Naive thymus-derived CD4-positive, alpha-beta T cell (primary cell): ENCODE results near the gene MPP7. TPM values are rescaled to one million over a fixed set of nuclear protein-coding genes. Genes with fewer than 3 reads are reported as not detected.
A peak's percentile ranks its signal among the peaks of the same experiment; 100 is the strongest.

Source experiments
- ATAC-seq: fragments of 150-1000 bp; cut with Tn5 transposase; 2 replicates; pipeline ENCODE4 v1.10.0; 2021; ENCODE audit warnings: mild to moderate bottlenecking, moderate library complexity
- CTCF ChIA-PET: fragments of 350-600 bp; sonication (Branson Sonifier 250); formaldehyde crosslinking; loops from one replicate; lab custom pipeline; 2021; ENCODE audit warnings: antibody characterized with exemption; lab: Charles Lee
- POLR2A ChIA-PET: fragments of 350-600 bp; sonication (Branson Sonifier 250); formaldehyde crosslinking; loops from one replicate; lab custom pipeline; 2021; ENCODE audit warnings: antibody characterized with exemption, inconsistent platforms; lab: Charles Lee
- DNase-seq, 9 donors: peaks; one replicate each; pipeline versions ENCODE4 v3.0.0 to v3.0.0-alpha.2; 2020 to 2022; ENCODE audit warnings: mixed read lengths in 1 of 9
- H3K27ac ChIP-seq: one replicate; pipeline ENCODE4 v1.7.0; 2013; ENCODE audit warnings: mild to moderate bottlenecking, low read depth, low read length, moderate library complexity
- H3K27me3 ChIP-seq, 2 donors: one replicate each; pipeline ENCODE4 v1.7.0; 2013; ENCODE audit warnings: low read length in 2 of 2, mild to moderate bottlenecking in 2 of 2, moderate library complexity in 2 of 2; ENCODE audit not compliant: control insufficient read depth in 2 of 2, insufficient read depth in 2 of 2
- H3K36me3 ChIP-seq, 3 experiments: 1 replicate in 2 of 3; 2 replicates in 1 of 3; pipeline ENCODE4 v1.7.0; 2013; ENCODE audit warnings: low read length in 3 of 3, mild to moderate bottlenecking in 3 of 3, moderate library complexity in 1 of 3; ENCODE audit not compliant: insufficient read depth in 3 of 3, control insufficient read depth in 2 of 3
- H3K4me1 ChIP-seq, 2 donors: one replicate each; pipeline ENCODE4 v1.7.0; 2013; ENCODE audit warnings: low read length in 2 of 2, mild to moderate bottlenecking in 2 of 2, moderate library complexity in 1 of 2; ENCODE audit not compliant: control insufficient read depth in 2 of 2, insufficient read depth in 2 of 2
- H3K4me3 ChIP-seq: 2 replicates; pipeline ENCODE4 v1.7.0; 2013; ENCODE audit warnings: mild to moderate bottlenecking, low read length
- H3K9me3 ChIP-seq, 3 experiments: 1 replicate in 2 of 3; 2 replicates in 1 of 3; pipeline ENCODE4 v1.7.0; 2013; ENCODE audit warnings: low read length in 3 of 3; ENCODE audit not compliant: control insufficient read depth in 2 of 3
- H3K27ac Mint-ChIP-seq, 9 donors: one replicate each; pipeline ENCODE4 v1.8.0; 2020 to 2022; ENCODE audit warnings: mixed read lengths in 9 of 9, mild to moderate bottlenecking in 8 of 9, moderate library complexity in 5 of 9, inconsistent platforms in 2 of 9
- H3K27me3 Mint-ChIP-seq, 5 donors: one replicate each; pipeline ENCODE4 v1.8.0; 2021 to 2022; ENCODE audit warnings: mixed read lengths in 5 of 5, mild to moderate bottlenecking in 1 of 5
- H3K36me3 Mint-ChIP-seq, 5 donors: one replicate each; pipeline ENCODE4 v1.8.0; 2020 to 2022; ENCODE audit warnings: mixed read lengths in 5 of 5, mild to moderate bottlenecking in 3 of 5, inconsistent platforms in 1 of 5
- H3K4me1 Mint-ChIP-seq, 7 donors: one replicate each; pipeline ENCODE4 v1.8.0; 2020 to 2022; ENCODE audit warnings: mixed read lengths in 7 of 7, mild to moderate bottlenecking in 3 of 7, inconsistent platforms in 1 of 7
- H3K4me3 Mint-ChIP-seq, 10 donors: one replicate each; pipeline ENCODE4 v1.8.0; 2020 to 2022; ENCODE audit warnings: mild to moderate bottlenecking in 10 of 10, mixed read lengths in 10 of 10, moderate library complexity in 6 of 10, inconsistent platforms in 2 of 10
- H3K9me3 Mint-ChIP-seq, 11 donors: one replicate each; pipeline ENCODE4 v1.8.0; 2020 to 2022; ENCODE audit warnings: mixed read lengths in 11 of 11, mild to moderate bottlenecking in 4 of 11, inconsistent platforms in 1 of 11, moderate library complexity in 1 of 11
- intact Hi-C, 2 donors: fragments of 100-400 bp; cut with micrococcal nuclease; formaldehyde crosslinking; loops; one replicate each; pipeline ENCODE4 v1.15.1; 2023
- polyA plus RNA-seq, 2 donors: library from polyadenylated mRNA; unstranded; fragments of 300-500 nt; fragmentation: Illumina TruSeq; gene quantifications; one replicate each; pipeline ENCODE4 v1.2.3, GENCODE V29; 2021
- total RNA-seq, 6 experiments: library from RNA in 5 of 6; stranded (reverse) in 5 of 6; gene quantifications; 1 replicate in 5 of 6; 2 replicates in 1 of 6; pipeline ENCODE4 v1.2.3 and lab custom pipeline; 2021 to 2026

The MPP7 gene
- total and polyA plus RNA-seq, 7 experiments from 2014 or later, result 9.7 to 46.8 (median 41.7) TPM

DNA sequence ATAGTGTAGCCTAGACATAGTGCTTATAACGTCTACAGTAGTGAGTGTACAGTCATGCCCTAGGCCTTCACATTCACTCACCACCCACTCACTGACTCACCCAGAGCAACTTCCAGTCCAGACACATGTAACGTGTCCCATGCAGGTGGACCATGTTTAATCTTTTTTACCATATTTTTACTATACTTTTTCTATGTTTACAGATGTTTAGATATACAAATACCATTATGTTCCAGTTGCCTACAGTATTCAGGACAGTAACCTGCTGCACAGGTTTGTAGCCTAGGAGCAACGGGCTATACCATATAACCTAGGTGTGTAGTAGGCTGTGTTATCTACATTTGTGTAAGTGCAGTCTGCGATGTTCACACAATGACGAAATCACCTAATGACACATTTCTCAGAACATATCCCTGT is 11.0 kb downstream of the MPP7 start:
- ATAC-seq, result no peak
- no peaks in the 10 kb centered on the region for H3K27me3 ChIP-seq
- H3K4me1 Mint-ChIP-seq, result peaks cover 3 to 84% (median 73%) of the 10 kb centered on the region in 7 donors
- peak overlapping the region in 1 of 10 donors; percentile 6 for H3K4me3 Mint-ChIP-seq
- intact Hi-C loops, result no loop called here
- no peaks in the 10 kb centered on the region for H3K9me3 Mint-ChIP-seq
- H3K4me3 ChIP-seq, result no peak overlapping the region
- H3K36me3 ChIP-seq, result no peaks in the 10 kb centered on the region
- H3K27ac ChIP-seq, result no peak overlapping the region
- CTCF ChIA-PET, result no interaction called here
- no peak for DNase-seq
- no peaks in the 10 kb centered on the region for H3K9me3 ChIP-seq
- POLR2A ChIA-PET, result interaction anchor here (0.7 to 1.6 kb wide), 2 partner anchors 11 to 1111 kb away, joined by 4 to 7 read pairs; partner anchors contain the start of gene MPP7
- H3K4me1 ChIP-seq, result peaks cover 0 to 42% of the 10 kb centered on the region in 2 donors
- peaks cover 0 to 14% (median 0%) of the 10 kb centered on the region in 5 donors for H3K36me3 Mint-ChIP-seq
- H3K27me3 Mint-ChIP-seq, result no peaks in the 10 kb centered on the region
- peak overlapping the region in 4 of 9 donors; percentile 41 to 81 (median 80) for H3K27ac Mint-ChIP-seq

DNA sequence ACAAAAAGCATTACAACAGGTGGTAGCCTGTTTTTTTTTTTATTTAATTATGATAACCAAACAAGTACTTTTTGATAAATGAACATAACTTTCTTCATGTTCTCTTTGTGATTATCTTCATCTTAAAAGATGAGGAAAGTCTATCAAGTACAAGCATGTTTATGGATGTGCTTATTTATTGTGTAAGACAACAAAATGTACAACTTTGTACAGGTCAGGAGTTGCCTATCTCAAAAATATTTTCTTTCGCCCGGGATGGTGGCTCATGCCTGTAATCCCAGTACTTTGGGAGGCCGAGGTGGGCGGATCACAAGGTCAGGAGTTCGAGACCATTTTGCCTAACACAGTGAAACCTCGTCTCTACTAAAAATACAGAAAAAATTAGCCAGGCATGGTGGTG is 17.0 kb downstream of the MPP7 start:
- H3K4me1 ChIP-seq, result peaks cover 0 to 14% of the 10 kb centered on the region in 2 donors
- ChIA-PET CTCF (no interaction called here), POLR2A (no interaction called here)
- H3K27ac Mint-ChIP-seq, result no peak overlapping the region
- H3K4me3 ChIP-seq, result no peak overlapping the region
- no peaks in the 10 kb centered on the region for H3K9me3 Mint-ChIP-seq
- ATAC-seq, result no peak
- H3K27ac ChIP-seq, result no peak overlapping the region
- no peaks in the 10 kb centered on the region for H3K27me3 ChIP-seq
- no peaks in the 10 kb centered on the region for H3K36me3 ChIP-seq
- no peak for DNase-seq
- intact Hi-C loops, result no loop called here
- H3K4me1 Mint-ChIP-seq, result peaks cover 0 to 84% (median 62%) of the 10 kb centered on the region in 7 donors
- H3K4me3 Mint-ChIP-seq, result peak overlapping the region in 1 of 10 donors; percentile 53
- H3K9me3 ChIP-seq, result no peaks in the 10 kb centered on the region
- no peaks in the 10 kb centered on the region for H3K27me3 Mint-ChIP-seq
- H3K36me3 Mint-ChIP-seq, result peaks cover 0 to 17% (median 5%) of the 10 kb centered on the region in 5 donors

DNA sequence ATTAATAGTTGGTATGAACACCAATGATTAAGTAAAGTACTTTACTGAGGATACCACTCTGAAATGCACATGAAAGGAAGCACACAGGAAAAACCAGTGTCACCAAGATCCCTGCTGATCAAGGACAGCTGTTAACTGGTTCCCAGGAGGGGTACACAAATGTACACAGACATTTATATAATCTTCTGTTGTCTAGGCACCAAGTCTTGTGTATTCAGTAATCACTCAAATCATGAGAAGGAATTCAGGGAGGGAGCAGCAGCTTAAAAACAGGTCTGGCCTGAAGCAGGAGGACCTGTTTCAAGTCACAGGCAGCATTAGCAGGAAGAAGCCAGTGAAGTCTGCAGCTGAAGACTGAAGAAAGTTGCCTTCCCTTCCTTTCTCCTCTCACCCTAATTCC is 18.7 kb downstream of the MPP7 start:
- intact Hi-C loops, result no loop called here
- Mint-ChIP-seq H3K9me3 (no peaks in the 10 kb centered on the region), H3K27me3 (no peaks in the 10 kb centered on the region), H3K4me1 (peaks cover 0 to 83% (median 65%) of the 10 kb centered on the region in 7 donors), H3K27ac (peak overlapping the region in 2 of 9 donors; percentile 42 to 48), H3K4me3 (peak overlapping the region in 4 of 10 donors; percentile 8 to 53 (median 33)), H3K36me3 (peaks cover 0 to 25% (median 5%) of the 10 kb centered on the region in 5 donors)
- CTCF ChIA-PET, result interaction anchor here (0.6 kb wide), 2 partner anchors 39 to 147 kb away, joined by 3 to 6 read pairs; no protein-coding TSS in a partner anchor
- H3K27ac ChIP-seq, result no peak overlapping the region
- peak in 1 of 9 donors; percentile 10 for DNase-seq
- H3K4me1 ChIP-seq, result peaks cover 0 to 14% of the 10 kb centered on the region in 2 donors
- no peaks in the 10 kb centered on the region for H3K27me3 ChIP-seq
- ATAC-seq, result no peak
- H3K36me3 ChIP-seq, result no peaks in the 10 kb centered on the region
- no peaks in the 10 kb centered on the region for H3K9me3 ChIP-seq
- POLR2A ChIA-PET, result interaction anchor here (0.6 to 0.9 kb wide), 2 partner anchors 16 to 1704 kb away, joined by 3 read pairs; no protein-coding TSS in a partner anchor
- H3K4me3 ChIP-seq, result no peak overlapping the region

DNA sequence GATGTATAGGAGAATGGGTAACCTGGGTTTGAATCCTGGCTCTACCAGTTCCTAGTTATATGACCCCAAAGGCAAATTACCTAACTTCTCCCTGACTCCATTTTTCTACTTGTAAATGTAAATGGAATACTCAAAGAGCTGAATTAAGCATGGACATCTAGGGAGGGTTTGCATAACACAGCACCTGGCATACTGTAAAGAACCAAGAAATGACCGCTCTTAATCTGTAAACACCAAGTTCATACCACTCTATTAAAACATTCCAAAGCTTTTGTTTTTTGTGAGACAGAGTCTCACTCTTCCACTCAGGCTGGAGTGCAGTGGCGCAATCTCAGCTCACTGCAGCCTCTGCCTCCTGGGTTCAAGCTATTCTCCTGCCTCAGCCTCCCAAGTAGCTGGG is 19.6 kb downstream of the MPP7 start:
- no peaks in the 10 kb centered on the region for H3K27me3 ChIP-seq
- H3K36me3 ChIP-seq, result no peaks in the 10 kb centered on the region
- CTCF ChIA-PET, result no interaction called here
- H3K4me1 ChIP-seq, result peaks cover 0 to 14% of the 10 kb centered on the region in 2 donors
- no peak overlapping the region for H3K4me3 ChIP-seq
- no peak overlapping the region for H3K27ac ChIP-seq
- no peaks in the 10 kb centered on the region for H3K27me3 Mint-ChIP-seq
- no peak overlapping the region for H3K27ac Mint-ChIP-seq
- POLR2A ChIA-PET, result interaction anchor here (0.7 to 0.9 kb wide), 3 partner anchors 17 to 97 kb away, joined by 3 read pairs; no protein-coding TSS in a partner anchor
- H3K36me3 Mint-ChIP-seq, result peaks cover 0 to 25% (median 5%) of the 10 kb centered on the region in 5 donors
- intact Hi-C loops, result no loop called here
- H3K4me1 Mint-ChIP-seq, result peaks cover 0 to 90% (median 72%) of the 10 kb centered on the region in 7 donors
- ATAC-seq, result no peak
- H3K9me3 Mint-ChIP-seq, result no peaks in the 10 kb centered on the region
- DNase-seq, result no peak
- H3K4me3 Mint-ChIP-seq, result no peak overlapping the region
- no peaks in the 10 kb centered on the region for H3K9me3 ChIP-seq

DNA sequence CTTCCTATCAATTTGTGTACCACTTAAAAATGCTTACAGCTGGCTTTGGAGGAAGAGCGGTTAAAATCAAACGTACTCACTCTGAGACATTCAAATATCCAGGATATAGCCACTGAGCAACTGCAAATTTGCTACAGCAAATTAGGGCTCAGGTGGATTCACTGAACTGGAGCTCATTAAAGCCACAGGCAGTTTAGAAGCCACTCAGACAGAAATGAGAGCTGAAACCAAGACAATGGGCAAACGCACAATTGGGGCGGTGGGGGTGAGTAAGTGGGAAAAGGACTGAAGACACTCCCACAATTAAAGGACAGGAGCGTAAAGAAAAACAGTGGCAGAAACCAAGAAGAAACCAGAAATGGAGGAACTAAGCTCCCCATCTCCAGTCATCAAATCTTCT is 20.5 kb downstream of the MPP7 start:
- Mint-ChIP-seq H3K4me1 (peaks cover 0 to 92% (median 73%) of the 10 kb centered on the region in 7 donors), H3K36me3 (peaks cover 0 to 26% (median 10%) of the 10 kb centered on the region in 5 donors), H3K9me3 (no peaks in the 10 kb centered on the region), H3K27me3 (no peaks in the 10 kb centered on the region), H3K27ac (peak overlapping the region in 2 of 9 donors; percentile 57 to 79), H3K4me3 (peak overlapping the region in 4 of 10 donors; percentile 15 to 38 (median 18))
- H3K4me1 ChIP-seq, result peaks cover 0 to 14% of the 10 kb centered on the region in 2 donors
- no peak for DNase-seq
- H3K4me3 ChIP-seq, result no peak overlapping the region
- H3K9me3 ChIP-seq, result no peaks in the 10 kb centered on the region
- ATAC-seq, result no peak
- H3K27me3 ChIP-seq, result no peaks in the 10 kb centered on the region
- CTCF ChIA-PET, result interaction anchor here (1.1 kb wide), 1 partner anchor 100 kb away, joined by 3 read pairs; no protein-coding TSS in a partner anchor
- POLR2A ChIA-PET, result no interaction called here
- H3K27ac ChIP-seq, result no peak overlapping the region
- intact Hi-C loops, result no loop called here
- H3K36me3 ChIP-seq, result no peaks in the 10 kb centered on the region

DNA sequence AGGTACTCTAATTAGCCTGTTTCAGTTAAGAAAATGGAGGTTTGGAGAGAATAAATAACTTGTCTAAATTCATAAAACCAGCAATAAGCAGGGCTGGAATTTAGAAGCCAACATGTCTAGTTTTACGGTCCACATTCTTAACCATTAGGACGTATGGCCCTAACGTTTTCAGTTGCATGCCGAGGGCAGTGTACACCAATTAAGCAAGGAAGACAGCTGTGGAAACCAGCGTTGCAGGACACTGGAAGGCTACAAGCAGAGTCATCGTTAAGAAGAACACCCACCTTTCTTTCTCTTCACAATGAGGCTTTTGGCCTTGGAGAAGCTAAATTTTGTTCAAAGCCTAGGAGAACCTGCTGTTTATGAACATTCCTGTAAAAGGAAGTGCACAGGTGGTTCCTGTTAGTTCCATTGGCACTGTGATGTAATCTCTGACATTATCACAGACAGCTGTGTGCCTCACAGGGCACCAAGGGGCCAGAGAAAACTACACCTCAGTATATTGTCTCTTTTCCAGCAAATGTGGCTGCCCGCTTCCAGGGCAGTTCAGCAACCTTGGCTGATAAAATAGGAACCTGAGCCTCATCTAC is 21.0 kb downstream of the MPP7 start:
- peak overlapping the region in 3 of 9 donors; percentile 26 to 79 (median 57) for H3K27ac Mint-ChIP-seq
- no peaks in the 10 kb centered on the region for H3K27me3 ChIP-seq
- H3K27me3 Mint-ChIP-seq, result no peaks in the 10 kb centered on the region
- H3K27ac ChIP-seq, result no peak overlapping the region
- POLR2A ChIA-PET, result no interaction called here
- CTCF ChIA-PET, result interaction anchor here (1.1 kb wide), 1 partner anchor 100 kb away, joined by 3 read pairs; no protein-coding TSS in a partner anchor
- peaks cover 0 to 92% (median 68%) of the 10 kb centered on the region in 7 donors for H3K4me1 Mint-ChIP-seq
- no peak for DNase-seq
- no peaks in the 10 kb centered on the region for H3K9me3 Mint-ChIP-seq
- peaks cover 0 to 27% (median 11%) of the 10 kb centered on the region in 5 donors for H3K36me3 Mint-ChIP-seq
- no peaks in the 10 kb centered on the region for H3K36me3 ChIP-seq
- H3K4me1 ChIP-seq, result peaks cover 0 to 14% of the 10 kb centered on the region in 2 donors
- no peak for ATAC-seq
- no peak overlapping the region for H3K4me3 ChIP-seq
- intact Hi-C loops, result no loop called here
- peak overlapping the region in 4 of 10 donors; percentile 15 to 38 (median 18) for H3K4me3 Mint-ChIP-seq
- no peaks in the 10 kb centered on the region for H3K9me3 ChIP-seq
